Renal cortex interstitium (tissue), 15 donors: Measurements from ENCODE around the gene SOD1. TPM values are rescaled to one million over a fixed set of nuclear protein-coding genes. Genes with fewer than 3 reads are reported as not detected.
A peak's percentile ranks its signal among the peaks of the same experiment; 100 is the strongest.
"Not testable (repeated sequence)": the region's sequence is repeated elsewhere in the genome, so short reads cannot be mapped to it uniquely, and the experiment has no call there.

Experiments used
- DNase-seq, 11 donors: peaks; one replicate each; pipeline ENCODE4 v3.0.0-alpha.2; 2013; ENCODE audit warnings: low read depth in 9 of 11, low spot score in 4 of 11; ENCODE audit errors: extremely low read depth in 1 of 11
- long read RNA-seq, 16 experiments: transcript quantifications; one replicate each; lab custom pipeline, GENCODE V29; 2026
- polyA plus RNA-seq, 3 donors: library from polyadenylated mRNA; unstranded; fragments of 120-200 nt; gene quantifications; one replicate each; pipeline ENCODE4 v1.2.1, GENCODE V29; 2013; ENCODE audit not compliant: insufficient read length in 3 of 3

The SOD1 gene
- polyA plus RNA-seq = 100 to 1,000 TPM; 252 to 276 (median 255) TPM
- long read RNA-seq, donor 1, transcript SOD1-201 (5 exons, 966 nt) = major isoform, 166 of 238 reads
- long read RNA-seq, donor 1, partial matches to known transcripts = 53 of 238 reads
- long read RNA-seq, donor 1, other reads (novel, unspliced or antisense) = 17 of 238 reads
- long read RNA-seq, donor 2, transcript SOD1-201 (5 exons, 966 nt) = major isoform, 170 of 231 reads
- long read RNA-seq, donor 2, partial matches to known transcripts = 43 of 231 reads
- long read RNA-seq, donor 2, other reads (novel, unspliced or antisense) = 18 of 231 reads
- long read RNA-seq, donor 3, transcript SOD1-201 (5 exons, 966 nt) = major isoform, 329 of 410 reads
- long read RNA-seq, donor 3, partial matches to known transcripts = 43 of 410 reads
- long read RNA-seq, donor 3, other reads (novel, unspliced or antisense) = 36 of 410 reads
- long read RNA-seq, donor 4, transcript SOD1-201 (5 exons, 966 nt) = major isoform, 213 of 262 reads
- long read RNA-seq, donor 4, partial matches to known transcripts = 28 of 262 reads
- long read RNA-seq, donor 4, other reads (novel, unspliced or antisense) = 20 of 262 reads
- long read RNA-seq, donor 5, transcript SOD1-201 (5 exons, 966 nt) = major isoform, 330 of 452 reads
- long read RNA-seq, donor 5, partial matches to known transcripts = 69 of 452 reads
- long read RNA-seq, donor 5, other reads (novel, unspliced or antisense) = 52 of 452 reads
- long read RNA-seq, donor 6, transcript SOD1-201 (5 exons, 966 nt) = major isoform, 193 of 262 reads
- long read RNA-seq, donor 6, partial matches to known transcripts = 60 of 262 reads
- long read RNA-seq, donor 6, other reads (novel, unspliced or antisense) = 7 of 262 reads
- long read RNA-seq, donor 7, transcript SOD1-201 (5 exons, 966 nt) = major isoform, 277 of 378 reads
- long read RNA-seq, donor 7, partial matches to known transcripts = 77 of 378 reads
- long read RNA-seq, donor 7, other reads (novel, unspliced or antisense) = 24 of 378 reads
- long read RNA-seq, donor 8, transcript SOD1-201 (5 exons, 966 nt) = major isoform, 412 of 564 reads
- long read RNA-seq, donor 8, partial matches to known transcripts = 113 of 564 reads
- long read RNA-seq, donor 8, other reads (novel, unspliced or antisense) = 39 of 564 reads
- long read RNA-seq, donor 9, transcript SOD1-201 (5 exons, 966 nt) = major isoform, 209 of 247 reads
- long read RNA-seq, donor 9, partial matches to known transcripts = 24 of 247 reads
- long read RNA-seq, donor 9, other reads (novel, unspliced or antisense) = 14 of 247 reads
- long read RNA-seq, donor 10, transcript SOD1-201 (5 exons, 966 nt) = major isoform, 256 of 286 reads
- long read RNA-seq, donor 10, partial matches to known transcripts = 18 of 286 reads
- long read RNA-seq, donor 10, other reads (novel, unspliced or antisense) = 11 of 286 reads
- long read RNA-seq, donor 11, transcript SOD1-201 (5 exons, 966 nt) = major isoform, 120 of 160 reads
- long read RNA-seq, donor 11, partial matches to known transcripts = 24 of 160 reads
- long read RNA-seq, donor 11, other reads (novel, unspliced or antisense) = 16 of 160 reads
- long read RNA-seq, donor 12, transcript SOD1-201 (5 exons, 966 nt) = major isoform, 106 of 128 reads
- long read RNA-seq, donor 12, partial matches to known transcripts = 16 of 128 reads
- long read RNA-seq, donor 12, other reads (novel, unspliced or antisense) = 5 of 128 reads
- long read RNA-seq, donor 13, transcript SOD1-201 (5 exons, 966 nt) = major isoform, 364 of 503 reads
- long read RNA-seq, donor 13, partial matches to known transcripts = 106 of 503 reads
- long read RNA-seq, donor 13, other reads (novel, unspliced or antisense) = 31 of 503 reads
- long read RNA-seq, donor 14, transcript SOD1-201 (5 exons, 966 nt) = major isoform, 208 of 262 reads
- long read RNA-seq, donor 14, partial matches to known transcripts = 27 of 262 reads
- long read RNA-seq, donor 14, other reads (novel, unspliced or antisense) = 27 of 262 reads
- long read RNA-seq, donor 15, transcript SOD1-201 (5 exons, 966 nt) = major isoform, 93 of 108 reads
- long read RNA-seq, donor 15, partial matches to known transcripts = 15 of 108 reads
- long read RNA-seq, donor 15, other reads (novel, unspliced or antisense) = 0 of 108 reads
- long read RNA-seq, donor 16, transcript SOD1-201 (5 exons, 966 nt) = major isoform, 470 of 572 reads
- long read RNA-seq, donor 16, partial matches to known transcripts = 61 of 572 reads
- long read RNA-seq, donor 16, other reads (novel, unspliced or antisense) = 41 of 572 reads

DNA sequence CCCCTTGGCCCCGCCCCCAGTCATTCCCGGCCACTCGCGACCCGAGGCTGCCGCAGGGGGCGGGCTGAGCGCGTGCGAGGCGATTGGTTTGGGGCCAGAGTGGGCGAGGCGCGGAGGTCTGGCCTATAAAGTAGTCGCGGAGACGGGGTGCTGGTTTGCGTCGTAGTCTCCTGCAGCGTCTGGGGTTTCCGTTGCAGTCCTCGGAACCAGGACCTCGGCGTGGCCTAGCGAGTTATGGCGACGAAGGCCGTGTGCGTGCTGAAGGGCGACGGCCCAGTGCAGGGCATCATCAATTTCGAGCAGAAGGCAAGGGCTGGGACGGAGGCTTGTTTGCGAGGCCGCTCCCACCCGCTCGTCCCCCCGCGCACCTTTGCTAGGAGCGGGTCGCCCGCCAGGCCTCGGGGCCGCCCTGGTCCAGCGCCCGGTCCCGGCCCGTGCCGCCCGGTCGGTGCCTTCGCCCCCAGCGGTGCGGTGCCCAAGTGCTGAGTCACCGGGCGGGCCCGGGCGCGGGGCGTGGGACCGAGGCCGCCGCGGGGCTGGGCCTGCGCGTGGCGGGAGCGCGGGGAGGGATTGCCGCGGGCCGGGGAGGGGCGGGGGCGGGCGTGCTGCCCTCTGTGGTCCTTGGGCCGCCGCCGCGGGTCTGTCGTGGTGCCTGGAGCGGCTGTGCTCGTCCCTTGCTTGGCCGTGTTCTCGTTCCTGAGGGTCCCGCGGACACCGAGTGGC is at the start of gene SOD1:
Gene SOD1 (plus strand): TSS at position 158 of the 723 bp plus-strand sequence. CDS start 77 bp downstream, at position 235.
- peak; percentile 79 to 92 (median 88) for DNase-seq

DNA sequence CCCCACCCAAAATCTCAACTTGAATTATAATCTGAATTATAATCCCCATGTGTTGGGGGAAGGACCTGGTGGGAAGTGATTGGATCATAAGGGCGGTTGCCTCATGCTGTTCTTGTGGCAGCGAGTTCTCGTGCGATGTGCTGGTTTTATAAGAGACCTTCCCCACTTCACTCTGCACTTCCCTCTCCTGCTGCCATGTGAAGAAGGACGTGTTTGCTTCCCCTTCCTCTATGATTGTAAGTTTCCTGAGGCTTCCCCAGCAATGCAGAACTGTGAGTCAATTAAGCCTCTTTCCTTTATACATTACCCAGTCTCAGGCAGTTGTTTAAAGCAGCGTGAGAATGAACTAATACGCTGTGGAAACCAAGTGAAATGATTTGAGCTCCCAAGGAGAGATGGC is 48.0 kb upstream of the SOD1 start:
- no peak for DNase-seq

DNA sequence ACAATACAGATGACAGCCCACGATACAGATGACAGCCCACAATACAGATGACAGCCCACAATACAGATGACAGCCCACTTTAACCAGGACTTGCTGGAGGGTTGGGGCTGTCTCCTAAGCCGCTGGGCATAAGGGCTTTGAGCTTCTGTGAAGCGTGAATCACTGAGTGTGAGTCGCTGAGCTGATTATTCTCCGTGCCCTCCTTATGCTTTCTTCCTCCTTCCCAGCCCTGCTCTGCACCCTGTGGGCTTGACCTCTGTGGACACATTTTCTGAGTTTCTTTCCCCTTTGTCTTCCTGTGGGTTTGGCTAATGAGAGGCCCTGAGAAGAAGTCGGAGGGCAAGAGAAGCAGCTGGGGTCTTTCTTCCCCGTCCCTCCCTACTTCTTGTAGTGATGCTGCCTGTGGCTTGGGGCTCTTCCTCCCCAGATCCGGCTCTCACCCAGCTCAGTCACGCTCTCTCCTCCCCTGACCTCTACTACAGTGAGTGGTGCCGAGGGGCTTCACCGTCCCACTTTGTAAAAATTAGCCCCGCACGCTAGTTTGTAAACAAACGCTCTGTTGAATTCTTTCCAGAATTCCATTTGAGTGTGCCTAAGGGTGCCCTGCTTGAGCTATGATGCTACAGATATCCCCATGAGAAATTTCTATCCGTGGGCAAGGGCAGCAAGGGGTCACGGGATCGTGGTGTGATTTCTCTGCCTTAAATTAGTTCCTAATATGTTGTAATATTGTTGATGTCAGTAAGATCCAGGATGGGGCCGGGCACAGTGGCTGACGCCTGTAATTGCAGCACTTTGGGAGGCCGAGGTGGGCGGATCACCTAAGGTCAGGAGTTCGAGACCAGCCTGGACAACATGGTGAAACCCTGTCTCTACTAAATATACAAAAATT is 46.4 kb upstream of the SOD1 start:
- DNase-seq = no peak

GRCh38 chr21:31614705-31615104 is 44.8 kb upstream of the SOD1 start:
- no peak for DNase-seq

DNA sequence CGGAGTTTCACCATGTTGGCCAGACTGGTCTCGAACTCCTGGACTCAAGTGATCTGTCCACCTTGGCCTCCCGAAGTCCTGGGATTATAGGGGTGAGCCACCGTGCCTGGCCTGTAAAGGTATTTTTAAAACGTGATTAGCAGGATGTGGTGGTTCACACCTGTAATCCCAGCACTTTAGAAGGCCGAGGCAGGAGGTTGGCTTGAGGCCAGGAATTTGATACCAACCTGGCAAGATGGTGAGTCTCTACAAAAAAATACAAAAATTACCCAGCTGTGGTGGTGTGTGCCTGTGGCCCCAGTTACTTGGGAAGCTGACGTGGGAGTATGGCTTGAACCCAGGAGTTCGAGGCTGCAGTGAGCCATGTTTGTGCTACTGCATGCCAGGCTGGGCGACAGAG is 43.3 kb upstream of the SOD1 start:
- no peak for DNase-seq

DNA sequence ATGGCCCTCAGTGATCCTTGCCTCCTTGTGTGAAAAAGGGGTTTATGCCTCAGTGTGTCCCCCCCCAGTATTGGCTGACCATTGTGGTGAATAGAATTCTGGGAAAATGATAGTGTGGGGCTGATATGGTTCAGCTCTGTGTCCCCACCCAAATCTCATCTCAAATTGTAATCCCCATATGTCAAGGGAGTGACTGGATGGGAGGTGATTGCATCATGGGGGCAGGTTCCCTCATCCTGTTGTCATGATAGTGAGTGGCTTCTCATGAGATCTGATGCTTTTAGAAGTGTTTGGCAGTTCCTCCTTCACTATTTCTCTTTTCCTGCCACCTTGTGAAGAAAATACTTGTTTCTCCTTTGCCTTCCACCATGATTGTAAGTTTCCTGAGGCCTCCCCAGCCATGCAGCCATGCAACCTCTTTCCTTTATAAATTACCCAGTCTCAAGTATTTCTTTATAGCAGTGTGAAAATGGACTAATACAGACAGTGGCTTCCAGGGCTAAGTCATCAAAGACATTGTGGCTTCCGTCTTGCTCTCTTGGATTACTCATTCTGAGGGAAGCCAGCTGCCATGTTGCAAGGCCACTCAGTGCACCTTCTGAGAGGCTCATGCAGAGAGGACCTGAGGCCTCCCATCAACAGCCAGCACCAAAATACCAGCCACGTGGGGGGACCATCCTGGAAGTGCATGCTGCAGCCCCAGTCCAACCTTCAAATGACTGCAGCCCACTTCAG is 40.6 kb upstream of the SOD1 start:
- DNase-seq = no peak

- DNase-seq = no peak
Measured at GRCh38 chr21:31622397-31622796, 37.1 kb upstream of the SOD1 start.

DNA sequence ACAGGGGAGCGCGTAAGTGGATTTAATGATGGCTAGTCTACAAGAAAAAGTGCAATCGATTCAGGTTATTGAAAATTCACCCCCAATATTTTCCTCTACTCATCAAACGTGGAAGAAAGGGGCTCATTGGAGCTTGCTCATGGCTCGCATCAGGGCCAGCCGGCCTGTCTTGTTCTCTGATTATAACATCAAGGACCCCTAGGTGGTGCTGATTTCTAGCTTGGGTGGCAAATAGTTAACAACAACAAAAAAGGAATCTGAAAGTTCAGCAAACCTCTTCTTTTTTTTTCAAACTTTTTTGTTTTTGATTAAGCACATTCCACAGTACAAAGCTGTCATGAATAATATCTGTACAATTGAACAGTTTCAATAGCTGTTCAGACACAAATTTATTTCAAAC is 35.8 kb upstream of the SOD1 start:
- DNase-seq = no peak

DNA sequence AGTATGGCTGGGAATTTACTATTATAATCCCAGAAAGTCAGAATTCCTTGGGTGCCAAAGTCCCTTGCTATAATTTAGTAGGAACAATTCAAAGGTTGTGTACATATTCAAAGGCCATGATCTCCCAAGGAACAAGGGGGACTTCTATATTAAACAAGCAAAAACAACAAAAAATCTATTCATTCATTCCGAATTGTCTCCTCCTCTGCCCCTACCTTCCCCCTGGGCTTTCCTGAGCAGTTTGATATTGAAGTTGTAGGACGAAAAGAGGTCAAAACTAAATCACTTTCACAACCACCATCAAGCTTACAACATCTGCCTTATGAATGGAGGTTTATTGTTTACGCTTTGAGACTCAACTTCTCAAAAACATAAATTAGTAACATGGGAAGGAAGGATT is 35.3 kb upstream of the SOD1 start:
- DNase-seq = no peak

DNA sequence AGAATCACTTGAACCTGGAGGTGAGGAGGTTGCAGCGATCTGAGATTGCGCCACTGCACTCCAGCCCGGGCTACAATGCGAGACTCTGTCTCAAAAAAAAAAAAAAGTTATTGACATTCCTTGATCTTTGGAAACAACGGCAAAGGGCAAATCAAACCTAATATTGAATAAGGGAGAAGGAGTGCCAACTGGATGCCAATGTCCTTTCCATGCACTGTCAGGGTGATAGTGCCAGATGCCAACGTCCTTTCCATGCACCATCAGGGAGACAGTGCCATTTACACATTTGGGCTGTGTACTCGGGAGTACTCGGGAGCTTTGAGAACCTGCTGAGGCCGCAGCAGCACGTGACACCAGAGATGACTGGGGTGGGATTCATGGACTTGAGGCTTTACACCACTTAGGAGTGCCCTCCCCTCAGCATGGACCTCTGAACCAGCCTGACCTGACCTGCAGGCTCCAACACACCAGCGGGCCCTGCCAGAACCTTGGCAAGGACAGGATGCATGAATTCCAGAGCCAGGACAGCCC is 34.5 kb upstream of the SOD1 start:
- no peak for DNase-seq

DNA sequence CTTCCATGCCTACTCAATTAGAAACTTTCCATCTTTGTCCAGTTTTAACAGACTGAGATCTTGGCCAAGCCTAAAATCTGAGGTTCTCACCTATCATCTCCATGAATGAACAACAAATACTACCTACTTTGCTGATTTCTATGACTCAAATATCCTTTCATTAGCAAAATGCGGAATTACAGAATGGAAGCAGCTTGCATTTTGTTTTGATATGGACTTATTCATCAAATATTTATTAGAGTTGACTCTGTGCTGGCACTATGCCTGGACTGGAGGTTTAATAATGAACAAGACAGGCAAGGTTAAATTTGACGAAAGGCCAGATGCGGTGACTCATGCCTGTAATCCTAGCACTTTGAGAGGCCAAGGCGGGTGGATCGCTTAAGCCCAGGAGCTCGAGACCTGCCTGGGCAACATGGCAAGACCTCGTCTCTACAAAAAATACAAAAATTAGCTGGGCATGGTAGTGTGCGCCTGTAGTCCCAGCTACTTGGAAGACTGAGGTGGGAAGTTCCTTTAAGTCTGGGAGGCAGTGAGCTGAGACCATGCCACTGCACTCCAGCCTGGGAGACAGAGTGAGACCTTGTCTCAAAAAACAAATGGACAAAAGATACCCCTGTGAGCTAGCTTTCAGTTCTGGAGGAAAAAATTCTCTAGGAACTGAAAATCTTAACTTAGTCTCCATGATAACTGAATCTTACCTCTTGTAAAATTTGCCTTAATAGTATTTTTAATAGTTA is 29.4 kb upstream of the SOD1 start:
- peak in 4 of 11 donors; percentile 17 to 43 (median 18) for DNase-seq

DNA sequence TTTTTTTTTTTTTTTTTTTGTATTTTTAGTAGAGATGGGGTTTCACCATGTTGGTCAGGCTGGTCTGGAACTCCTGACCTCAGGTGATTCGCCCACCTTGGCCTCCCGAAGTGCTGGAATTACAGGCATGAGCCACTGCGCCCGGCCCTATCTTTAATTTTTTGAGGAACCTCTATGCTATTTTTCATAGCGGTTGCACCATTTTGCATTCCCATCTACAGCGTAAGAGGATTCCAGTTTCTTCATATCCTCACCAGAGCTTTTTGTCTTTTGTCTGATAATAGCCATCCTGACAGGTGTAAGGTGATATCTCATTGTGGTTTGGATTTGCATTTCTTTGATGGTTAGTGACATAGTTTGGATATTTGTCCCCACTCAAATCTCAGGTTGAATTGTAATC is 27.6 kb upstream of the SOD1 start:
- DNase-seq = not testable (repeated sequence)

DNA sequence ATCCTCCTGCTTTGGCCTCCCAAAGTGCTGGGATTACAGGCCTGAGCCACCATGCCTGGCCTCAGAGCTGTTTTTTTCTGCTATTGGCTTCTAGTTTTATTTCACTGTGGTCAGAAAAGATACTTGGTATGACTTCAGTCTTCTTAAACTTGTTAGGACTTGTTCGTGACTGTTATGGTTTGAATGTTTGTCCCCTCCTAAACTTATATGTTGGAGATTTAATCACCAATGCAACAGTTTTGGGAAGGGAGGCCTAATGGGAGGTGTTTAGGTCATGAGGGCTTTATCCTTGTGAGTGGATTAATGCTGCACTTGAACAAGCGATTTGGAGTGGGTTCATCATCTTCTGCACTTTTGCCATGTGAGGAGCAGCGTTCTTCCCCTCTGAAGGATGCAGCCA is 24.5 kb upstream of the SOD1 start:
- DNase-seq = no peak

- DNase-seq = no peak
Measured at GRCh38 chr21:31636874-31637273, 22.6 kb upstream of the SOD1 start.
